GM20000 (cell line): ENCODE results near the gene GPR61.

ENCODE experiments used
- DNase-seq: peaks from one replicate; pipeline ENCODE4 v3.0.0; 2012; ENCODE audit warnings: low spot score
- CTCF ChIP-seq: IDR thresholded peaks from 2 replicates; pipeline ENCODE4 v1.5.1; 2012; ENCODE audit warnings: mild to moderate bottlenecking, control low read depth; ENCODE audit errors: extremely low read depth, missing control alignments

GPR61 gene

GRCh38 chr1:109500941-109501381, 38.7 kb upstream of the GPR61 start:
- DNase-seq, result no peak
- no peak for TF ChIP-seq CTCF

- DNase-seq, result no peak
- no peak for TF ChIP-seq CTCF
Measured at GRCh38 chr1:109501644-109502363, 37.9 kb upstream of the GPR61 start.

GRCh38 chr1:109502364-109502851, 37.3 kb upstream of the GPR61 start:
- no peak for TF ChIP-seq CTCF
- DNase-seq, result no peak

GRCh38 chr1:109503935-109504334, 35.7 kb upstream of the GPR61 start:
- TF ChIP-seq CTCF, result no peak
- DNase-seq, result no peak

GRCh38 chr1:109504974-109505373, 34.7 kb upstream of the GPR61 start:
- TF ChIP-seq CTCF, result no peak
- DNase-seq, result no peak

GRCh38 chr1:109508001-109508872, 31.4 kb upstream of the GPR61 start:
- TF ChIP-seq CTCF, result no peak
- DNase-seq, result no peak

- no peak for DNase-seq
- TF ChIP-seq CTCF, result no peak
Measured at GRCh38 chr1:109508873-109509175, 30.8 kb upstream of the GPR61 start.
